ENCODE results near the gene CROCC.

CROCC gene

GRCh38 chr1:17013491-17014320 lies 92.0 kb downstream of the CROCC start:
- DNase-seq, result peak; percentile 20
- in situ Hi-C loops (cut with HindIII; ENCODE audit: low pct_ligation_motif_present, low pct_unique_long_range_greater_than_20kb, low sequenced_read_pairs), result no loop called here

- DNase-seq, result no peak
- in situ Hi-C loops (cut with HindIII; ENCODE audit: low pct_ligation_motif_present, low pct_unique_long_range_greater_than_20kb, low sequenced_read_pairs), result no loop called here
Observed at GRCh38 chr1:17014671-17015567, 93.2 kb downstream of the CROCC start.

- no peak for DNase-seq
Observed at GRCh38 chr1:17016317-17016661, 94.6 kb downstream of the CROCC start.

GRCh38 chr1:17017435-17017834 lies 95.7 kb downstream of the CROCC start:
- in situ Hi-C loops (cut with HindIII; ENCODE audit: low pct_ligation_motif_present, low pct_unique_long_range_greater_than_20kb, low sequenced_read_pairs), result no loop called here
- DNase-seq, result no peak

More at GRCh38 chr1:17016317-17016661, 94.6 kb downstream of the CROCC start:
- in situ Hi-C loops (cut with HindIII; ENCODE audit: low pct_ligation_motif_present, low pct_unique_long_range_greater_than_20kb, low sequenced_read_pairs), result no loop called here

GRCh38 chr1:17018849-17019248 lies 97.1 kb downstream of the CROCC start:
- in situ Hi-C loops (cut with HindIII; ENCODE audit: low pct_ligation_motif_present, low pct_unique_long_range_greater_than_20kb, low sequenced_read_pairs), result no loop called here
- DNase-seq, result no peak

GRCh38 chr1:17020502-17020901 lies 98.8 kb downstream of the CROCC start:
- DNase-seq, result no peak
- in situ Hi-C loops (cut with HindIII; ENCODE audit: low pct_ligation_motif_present, low pct_unique_long_range_greater_than_20kb, low sequenced_read_pairs), result no loop called here

GRCh38 chr1:17021896-17022295 lies 100.2 kb downstream of the CROCC start:
- DNase-seq, result no peak
- in situ Hi-C loops (cut with HindIII; ENCODE audit: low pct_ligation_motif_present, low pct_unique_long_range_greater_than_20kb, low sequenced_read_pairs), result no loop called here
